DMS114 treated with DMSO at 0.1 percent for 48 hours (cell line): ENCODE results near the gene ADGRD2.

Experiments
- DNase-seq: peaks from one replicate; lab custom pipeline; 2025; ENCODE audit not compliant: unreplicated experiment; lab: John Stamatoyannopoulos, UW

The ADGRD2 gene

DNA sequence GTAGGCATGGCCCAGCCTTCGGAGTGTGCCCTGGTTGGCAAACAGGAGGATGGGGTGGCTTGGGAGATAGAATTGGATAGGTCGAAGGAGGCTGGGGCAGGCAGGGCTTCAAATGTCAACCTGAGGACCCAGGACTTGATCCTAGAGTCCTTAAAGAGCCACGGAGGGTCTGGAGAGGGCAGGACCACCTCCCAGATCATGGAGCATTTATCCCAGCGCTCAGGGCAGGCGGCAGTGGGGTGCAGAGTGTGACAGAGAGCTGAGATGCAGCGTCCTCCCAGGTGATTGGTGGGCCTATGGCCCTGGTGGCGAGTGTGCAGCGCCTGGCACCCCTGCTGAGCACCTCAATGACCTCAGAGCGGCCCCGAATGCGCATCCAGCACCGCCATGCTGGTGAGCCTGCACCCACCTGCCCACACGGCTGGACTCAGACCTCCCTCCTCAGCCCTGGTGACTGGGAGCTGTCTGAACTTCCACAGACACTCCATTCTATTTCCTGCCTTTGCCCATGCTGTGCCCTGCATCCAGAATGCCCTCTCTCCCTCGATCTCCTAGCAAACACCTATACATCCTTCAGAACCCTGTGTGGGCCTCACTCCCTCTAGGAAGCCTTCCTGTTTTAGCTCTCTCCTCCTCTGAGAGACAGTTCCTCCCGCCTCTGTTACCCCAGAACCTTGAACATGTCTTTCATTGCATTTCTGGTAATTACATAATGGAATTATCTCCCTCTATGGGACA, 6.3 kb downstream of the ADGRD2 start:
- no peak for DNase-seq

DNA sequence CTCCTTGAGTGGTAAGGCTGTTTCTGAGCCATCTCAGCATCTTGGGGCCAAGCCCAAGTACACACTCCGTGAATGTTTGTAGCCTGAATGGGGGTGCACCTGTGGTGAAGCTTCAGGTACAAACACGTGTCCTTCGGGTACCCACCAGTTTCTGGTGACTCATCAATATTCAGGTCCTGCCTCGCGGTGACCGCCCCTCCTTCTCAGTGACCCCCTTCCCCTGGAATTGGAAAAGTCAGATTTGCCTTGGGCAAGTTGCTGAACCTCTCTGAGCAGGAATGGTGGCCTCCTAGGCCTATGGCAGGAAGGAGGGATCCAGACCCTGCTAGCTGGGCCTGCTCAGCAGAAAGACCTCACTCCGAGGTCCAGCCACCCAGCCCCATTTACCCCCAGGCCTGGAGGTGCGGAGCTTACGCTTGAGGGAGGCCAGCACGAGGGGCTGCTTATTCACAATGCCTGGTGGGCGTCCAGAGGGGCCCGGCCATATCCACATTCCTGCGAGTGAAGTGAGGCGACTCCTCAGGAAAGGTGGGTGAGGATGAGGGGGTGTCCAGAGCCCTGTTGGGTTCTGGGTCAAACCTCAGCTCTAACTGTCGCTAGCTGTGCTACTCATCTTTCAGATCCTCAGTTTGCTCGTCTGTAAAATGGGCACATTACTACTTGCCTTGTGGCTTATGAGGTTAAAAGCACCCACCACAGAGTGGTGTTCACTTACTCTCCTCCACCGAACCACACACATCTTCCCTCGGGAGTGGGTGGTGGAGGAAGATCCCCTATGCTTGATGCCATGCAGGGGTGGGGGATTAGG, 7.0 kb downstream of the ADGRD2 start:
- no peak for DNase-seq

DNA sequence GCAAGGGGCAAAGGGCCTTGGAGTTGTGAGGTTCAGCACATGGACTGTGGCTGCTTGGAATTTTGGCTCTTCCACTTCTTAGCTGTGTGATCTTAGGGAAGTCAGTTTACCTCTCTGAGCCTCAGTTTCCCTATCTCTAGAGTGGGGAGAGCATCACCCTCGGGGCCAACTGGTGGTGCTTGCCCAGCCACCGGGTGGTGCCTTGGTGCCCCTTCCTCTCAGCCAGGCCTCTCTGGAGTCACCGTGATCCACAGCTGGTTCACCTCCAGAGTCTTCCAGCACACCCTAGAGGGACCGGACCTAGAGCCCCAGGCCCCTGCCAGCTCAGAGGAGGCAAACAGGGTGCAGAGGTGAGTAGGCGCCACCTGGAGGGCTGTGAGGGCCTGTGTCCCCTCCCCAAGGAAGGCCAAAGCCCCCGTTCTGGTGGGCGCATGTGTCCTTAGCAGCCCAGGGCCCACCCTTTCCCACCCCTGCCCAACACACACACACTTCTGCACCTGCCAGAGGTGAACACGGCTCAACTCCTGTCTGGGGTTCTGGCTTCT, 7.7 kb downstream of the ADGRD2 start:
- no peak for DNase-seq

DNA sequence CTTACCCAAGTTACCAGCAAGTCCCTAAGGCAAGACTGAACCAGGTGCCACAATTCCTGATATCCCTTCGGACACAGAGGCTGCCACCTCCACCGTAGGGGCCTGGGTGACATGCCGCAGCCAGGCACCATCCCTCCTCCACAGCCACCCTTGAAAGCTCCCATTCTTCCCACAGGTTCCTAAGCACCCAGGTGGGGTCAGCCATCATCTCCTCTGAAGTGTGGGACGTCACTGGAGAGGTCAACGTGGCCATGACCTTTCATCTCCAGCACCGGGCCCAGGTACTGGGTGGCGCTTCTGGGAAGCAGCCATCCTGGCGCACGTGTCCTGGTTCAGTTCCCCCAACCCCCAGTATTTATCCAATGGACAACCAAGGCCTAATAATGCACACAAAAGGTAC, 8.2 kb downstream of the ADGRD2 start:
- no peak for DNase-seq

DNA sequence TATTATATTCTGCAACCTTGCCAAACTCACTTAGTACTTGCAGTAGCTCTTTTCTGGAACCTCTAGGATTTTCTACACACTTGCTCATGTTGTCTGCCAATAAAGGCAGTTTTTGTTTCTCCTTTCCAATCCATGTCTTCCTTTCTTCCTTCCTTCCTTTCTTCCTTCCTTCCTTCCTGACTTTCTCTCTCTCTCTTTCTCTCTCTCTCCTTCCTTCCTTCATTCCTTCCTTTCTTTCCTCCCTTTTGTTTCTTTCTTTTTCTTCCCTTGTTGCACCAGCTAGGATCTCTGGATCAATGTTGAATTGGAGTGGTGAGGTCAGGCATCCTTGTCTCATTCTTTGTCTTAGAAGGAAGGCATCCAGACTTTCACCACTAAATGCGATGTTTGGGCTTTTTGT, 12.5 kb downstream of the ADGRD2 start:
- no peak for DNase-seq

DNA sequence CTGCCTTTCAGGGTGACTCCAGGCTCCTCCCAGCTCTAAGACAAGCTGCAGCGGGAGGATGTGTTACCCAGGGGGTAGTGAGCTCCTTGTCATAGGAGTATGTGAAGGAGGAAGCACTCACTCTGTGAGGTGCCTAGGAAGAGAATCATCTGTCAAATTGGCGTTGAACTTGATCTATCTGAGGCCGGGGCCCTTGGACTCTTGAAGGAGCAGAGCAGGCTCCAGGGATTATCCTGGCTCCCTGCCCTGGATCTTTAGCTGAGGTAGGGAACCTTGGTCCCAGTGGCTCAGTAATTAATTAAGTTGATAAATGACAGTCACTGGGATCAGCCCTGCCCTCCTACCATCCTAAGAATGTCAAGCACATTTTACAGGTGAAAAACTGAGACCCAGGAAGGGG, 15.5 kb downstream of the ADGRD2 start:
- no peak for DNase-seq

DNA sequence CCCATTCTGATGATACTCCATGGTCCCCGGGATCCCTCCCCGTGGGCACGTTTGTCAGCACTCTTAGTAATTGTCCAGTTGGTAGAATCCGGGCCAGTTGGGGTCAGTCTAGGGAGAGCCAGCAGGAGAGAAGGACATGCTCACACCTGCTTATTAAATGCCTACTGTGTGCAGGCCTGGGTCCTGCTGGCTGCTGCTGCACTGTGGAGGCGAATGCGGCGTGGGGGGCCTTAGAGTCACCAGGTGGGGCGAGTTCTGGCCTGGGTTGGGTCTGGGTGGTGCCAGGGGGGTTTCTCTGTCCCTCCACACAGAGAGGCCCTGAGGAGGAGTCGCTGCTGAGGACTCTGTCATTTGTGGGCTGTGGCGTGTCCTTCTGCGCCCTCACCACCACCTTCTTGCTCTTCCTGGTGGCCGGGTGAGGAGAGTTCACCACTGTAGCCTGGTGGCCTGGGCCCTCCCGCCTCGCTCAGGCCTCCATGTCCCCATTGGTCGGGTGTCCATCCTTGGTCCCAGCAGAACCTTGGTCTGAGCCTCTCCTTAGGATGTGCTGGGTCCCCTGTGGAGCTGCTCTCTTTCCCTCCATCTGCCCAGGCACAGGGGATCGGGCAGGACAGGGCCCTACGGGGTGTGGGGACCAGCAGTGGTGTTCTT, 17.3 kb downstream of the ADGRD2 start:
- DNase-seq: no peak

DNA sequence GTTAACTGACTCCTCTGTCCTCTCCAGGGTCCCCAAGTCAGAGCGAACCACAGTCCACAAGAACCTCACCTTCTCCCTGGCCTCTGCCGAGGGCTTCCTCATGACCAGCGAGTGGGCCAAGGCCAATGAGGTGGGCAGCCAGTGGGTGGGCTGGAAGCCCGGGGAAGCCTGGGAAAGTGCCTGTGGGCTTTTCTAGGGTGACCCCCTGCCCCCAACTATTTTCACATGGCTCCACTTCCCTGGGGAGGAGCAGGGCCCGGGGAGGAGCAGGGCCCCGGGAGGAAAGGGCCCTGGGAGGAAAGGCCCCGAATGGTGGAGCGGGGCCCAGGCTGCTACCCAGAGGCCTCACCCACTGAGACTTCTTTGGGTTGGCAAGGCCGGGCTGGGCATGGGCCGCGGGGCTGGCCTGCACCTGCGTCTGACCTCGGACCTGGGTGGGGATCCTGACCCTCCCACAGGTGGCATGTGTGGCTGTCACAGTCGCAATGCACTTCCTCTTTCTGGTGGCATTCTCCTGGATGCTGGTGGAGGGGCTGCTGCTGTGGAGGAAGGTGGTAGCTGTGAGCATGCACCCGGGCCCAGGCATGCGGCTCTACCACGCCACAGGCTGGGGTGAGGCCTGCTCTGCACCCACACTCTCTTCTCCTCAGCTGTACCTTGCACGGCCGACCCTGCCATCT, 17.9 kb downstream of the ADGRD2 start:
- DNase-seq: no peak

DNA sequence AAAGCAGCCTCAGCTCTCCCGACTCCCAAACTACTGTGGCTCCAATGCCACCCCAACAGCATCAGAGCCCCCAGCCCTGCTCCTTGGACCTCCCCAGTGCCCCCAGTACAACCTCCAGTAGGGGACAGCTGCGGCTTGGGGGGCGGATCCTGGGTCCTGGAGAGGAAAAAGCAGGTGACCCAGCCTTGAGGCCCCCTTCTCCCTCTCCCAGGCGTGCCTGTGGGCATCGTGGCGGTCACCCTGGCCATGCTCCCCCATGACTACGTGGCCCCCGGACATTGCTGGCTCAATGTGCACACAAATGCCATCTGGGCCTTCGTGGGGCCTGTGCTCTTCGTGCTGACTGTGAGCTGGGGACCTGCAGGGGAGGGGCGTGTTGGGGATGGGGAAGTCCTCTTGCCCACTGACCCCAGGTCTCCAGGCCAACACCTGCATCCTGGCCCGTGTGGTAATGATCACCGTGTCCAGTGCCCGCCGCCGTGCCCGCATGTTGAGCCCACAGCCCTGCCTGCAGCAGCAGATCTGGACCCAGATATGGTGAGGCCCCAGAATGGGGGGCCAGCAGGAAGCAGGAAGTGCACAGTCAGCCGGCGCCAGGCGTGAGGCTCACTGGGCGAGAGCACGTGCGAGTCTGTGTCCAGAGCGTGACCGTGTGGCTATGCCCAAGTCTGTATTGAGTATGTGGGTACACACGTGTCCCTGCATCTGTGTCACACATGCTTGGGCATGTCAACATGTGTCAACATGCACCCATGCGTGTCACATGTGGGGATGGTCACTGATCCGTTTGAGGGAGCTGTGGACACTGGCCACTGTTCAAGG, 19.0 kb downstream of the ADGRD2 start:
- DNase-seq: no peak

DNA sequence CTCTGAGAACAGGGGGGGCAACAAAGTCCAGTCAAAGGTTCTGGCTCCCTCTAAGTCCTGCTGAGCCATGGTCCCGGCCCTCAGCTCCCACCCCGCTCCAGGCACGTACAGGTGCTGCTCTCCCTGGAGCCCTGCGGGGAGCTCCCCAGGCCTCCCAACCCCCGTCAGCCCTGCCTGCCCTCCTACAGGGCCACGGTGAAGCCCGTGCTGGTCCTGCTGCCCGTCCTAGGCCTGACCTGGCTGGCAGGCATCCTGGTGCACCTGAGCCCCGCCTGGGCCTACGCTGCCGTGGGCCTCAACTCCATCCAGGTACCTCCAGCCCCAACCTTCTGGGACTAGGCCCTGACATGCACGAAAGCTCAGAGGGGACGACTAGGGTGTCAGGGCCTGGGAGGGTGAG, 20.1 kb downstream of the ADGRD2 start:
- no peak for DNase-seq

DNA sequence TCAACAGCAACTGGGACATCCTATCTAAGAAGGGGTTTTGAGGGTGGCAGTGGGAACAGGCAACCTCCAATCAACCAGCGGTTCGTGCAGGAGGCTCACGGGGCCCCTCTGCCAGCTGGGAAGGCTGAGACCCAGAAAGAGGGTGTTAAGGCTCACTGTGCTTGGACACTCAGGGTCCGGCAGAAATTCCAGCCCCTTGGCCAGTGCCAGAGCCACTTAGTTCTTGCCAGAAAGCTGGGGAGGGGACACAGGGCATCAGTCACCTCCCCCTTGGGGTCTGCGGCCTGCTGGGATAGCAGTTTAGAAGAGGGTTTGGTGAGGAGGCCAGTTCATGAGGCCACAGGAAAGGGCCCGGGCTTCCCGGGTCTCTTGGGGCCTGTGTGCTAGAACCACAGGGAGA, 20.5 kb downstream of the ADGRD2 start:
- DNase-seq: no peak

DNA sequence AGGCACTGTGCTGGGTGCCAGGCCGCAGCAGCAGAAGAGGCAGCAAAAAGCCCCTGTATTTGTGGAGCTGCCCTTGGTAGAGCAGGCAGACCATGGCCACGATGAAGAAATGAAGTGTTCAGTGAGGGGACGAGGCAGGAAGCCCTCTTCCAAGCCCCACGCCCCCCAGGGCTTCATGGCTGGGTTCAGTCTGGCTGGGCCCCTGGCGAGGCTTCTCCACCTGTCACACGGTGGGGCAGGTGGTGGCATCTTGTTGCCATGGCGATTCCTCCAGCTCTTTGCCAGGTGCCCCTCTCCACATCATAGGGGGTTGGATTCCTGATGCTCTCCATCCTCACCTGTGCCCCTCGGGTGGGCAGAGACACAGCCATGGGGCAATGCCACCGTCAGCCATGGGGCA, 21.5 kb downstream of the ADGRD2 start:
- no peak for DNase-seq

DNA sequence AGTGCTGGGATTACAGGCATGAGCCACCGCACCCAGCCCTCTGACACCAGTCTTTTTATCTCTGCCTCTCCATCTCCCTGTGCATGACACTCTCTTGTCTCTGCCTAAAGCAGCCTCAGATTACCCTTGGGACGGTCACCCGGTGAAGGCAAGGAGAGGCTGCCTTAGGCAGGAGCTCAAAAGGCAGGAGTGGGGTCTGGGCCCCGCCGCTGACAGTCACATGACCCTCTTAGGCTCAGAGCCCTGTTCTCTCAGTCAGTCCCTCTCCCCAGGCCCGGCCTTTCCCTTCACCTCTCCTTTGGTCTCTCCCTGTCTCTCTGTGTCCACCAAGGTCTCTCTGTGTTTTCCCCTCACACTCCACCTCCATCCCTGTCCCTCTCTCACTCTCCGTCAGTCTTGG, 22.5 kb downstream of the ADGRD2 start:
- no peak for DNase-seq

DNA sequence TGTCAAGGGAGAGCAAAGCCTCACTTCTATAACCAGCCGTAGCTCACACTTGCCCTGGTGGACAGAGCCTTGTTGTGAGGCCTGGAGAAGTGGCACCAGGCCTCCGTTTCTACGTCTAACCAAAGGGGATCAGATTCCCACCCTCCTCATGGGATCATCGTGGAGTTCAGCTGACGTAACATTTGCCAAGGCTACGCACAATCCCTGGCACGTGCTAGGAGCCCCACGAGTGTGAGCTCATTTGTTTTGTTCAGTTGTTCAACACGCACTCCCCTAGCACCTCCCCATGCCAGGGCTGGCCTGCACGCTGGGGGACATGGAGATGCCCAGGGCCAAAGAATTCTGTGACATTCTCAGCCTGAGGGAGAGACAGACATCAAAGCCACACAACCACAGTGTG, 23.1 kb downstream of the ADGRD2 start:
- DNase-seq: no peak

DNA sequence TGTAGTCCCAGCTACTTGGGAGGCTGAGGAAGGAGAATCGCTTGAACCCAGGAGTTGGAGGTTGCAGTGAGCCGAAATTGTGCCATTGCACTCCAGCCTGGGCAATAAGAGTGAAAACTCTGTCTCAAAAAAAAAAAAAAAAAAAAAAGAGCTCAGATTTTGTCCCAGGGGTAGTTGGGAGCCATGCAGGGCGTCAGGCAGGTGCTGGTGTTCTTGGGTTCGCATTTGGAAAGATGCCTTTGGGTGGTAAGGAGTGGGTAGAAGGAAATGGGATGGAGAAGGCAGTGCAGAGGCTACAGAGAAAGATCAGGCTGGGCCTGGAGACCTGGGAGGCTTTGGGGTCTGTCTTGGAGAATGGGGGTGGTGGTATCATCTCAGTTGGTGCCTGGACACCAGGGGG, 23.9 kb downstream of the ADGRD2 start:
- DNase-seq: no peak

DNA sequence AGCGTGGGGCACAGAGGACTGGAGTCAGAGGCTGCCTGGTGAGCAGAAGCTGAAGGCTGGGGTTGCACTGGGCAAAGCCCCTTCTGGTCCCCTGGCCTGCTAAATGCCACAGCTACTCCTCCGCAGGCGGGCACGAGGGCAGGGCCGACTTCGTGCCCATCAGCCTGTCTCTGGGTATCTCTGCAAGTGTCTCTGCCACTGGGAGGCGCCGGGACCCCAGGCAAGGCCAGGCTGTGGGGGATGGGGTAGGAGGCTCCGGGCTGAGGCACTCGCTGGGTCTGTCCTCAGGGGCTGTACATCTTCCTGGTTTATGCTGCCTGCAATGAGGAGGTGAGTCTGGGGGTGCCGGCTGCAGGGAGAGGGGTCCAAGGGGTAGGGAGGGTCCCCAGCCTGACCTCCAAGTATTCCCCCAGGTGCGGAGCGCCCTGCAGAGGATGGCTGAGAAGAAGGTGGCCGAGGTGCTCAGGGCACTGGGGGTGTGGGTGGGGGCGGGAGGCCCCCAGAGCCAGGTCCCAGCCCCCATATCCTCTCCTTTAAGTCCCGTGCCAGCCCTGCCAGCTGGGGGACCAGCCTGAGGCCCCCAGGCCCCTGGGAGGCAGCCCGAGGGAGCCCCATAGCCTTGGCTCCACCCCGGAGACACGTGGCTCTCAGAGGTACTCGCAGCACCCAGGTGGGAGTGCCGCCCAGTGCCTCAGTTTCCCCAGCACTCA, 25.1 kb downstream of the ADGRD2 start:
- DNase-seq: no peak

DNA sequence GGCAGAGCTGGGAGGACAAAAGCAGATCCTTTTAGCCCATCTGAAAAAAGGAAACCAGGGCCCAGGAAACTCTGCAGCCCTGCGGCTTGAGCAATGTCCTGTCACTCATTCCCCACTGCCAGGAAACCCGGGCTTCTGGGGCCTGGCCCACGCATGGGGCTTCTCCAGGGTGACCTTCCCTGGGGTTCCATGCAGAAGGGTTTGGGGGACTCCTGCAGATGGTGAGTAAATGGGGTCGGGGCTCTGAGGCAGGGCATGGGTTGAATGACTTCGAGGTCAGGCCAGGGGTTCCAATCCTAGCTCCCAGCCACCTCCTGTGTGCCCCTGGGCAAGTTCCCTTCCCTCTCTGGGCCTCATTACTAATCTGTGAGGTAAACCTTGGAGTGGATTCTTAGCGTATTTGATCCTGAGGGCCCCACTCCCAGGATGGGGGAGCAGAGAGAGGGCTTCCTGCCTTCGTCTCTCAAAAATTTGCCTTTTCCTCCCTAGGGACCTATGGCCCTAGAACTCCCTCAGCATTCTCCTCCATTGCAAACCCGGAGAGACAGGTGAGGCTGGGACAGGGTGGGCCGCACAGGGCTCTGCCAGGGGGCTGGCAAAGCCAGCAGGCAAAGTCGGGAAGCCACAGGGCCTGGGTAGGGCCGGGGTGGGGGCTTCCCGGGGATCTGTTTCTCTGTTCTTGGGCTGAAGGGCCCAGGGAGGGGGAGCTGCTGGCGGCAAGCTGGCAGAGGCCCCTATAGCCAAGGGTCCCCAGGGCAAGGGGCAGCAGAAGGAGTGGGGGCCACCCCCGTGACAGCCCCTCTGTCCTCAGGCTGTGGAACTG, 25.8 kb downstream of the ADGRD2 start:
- DNase-seq: no peak

DNA sequence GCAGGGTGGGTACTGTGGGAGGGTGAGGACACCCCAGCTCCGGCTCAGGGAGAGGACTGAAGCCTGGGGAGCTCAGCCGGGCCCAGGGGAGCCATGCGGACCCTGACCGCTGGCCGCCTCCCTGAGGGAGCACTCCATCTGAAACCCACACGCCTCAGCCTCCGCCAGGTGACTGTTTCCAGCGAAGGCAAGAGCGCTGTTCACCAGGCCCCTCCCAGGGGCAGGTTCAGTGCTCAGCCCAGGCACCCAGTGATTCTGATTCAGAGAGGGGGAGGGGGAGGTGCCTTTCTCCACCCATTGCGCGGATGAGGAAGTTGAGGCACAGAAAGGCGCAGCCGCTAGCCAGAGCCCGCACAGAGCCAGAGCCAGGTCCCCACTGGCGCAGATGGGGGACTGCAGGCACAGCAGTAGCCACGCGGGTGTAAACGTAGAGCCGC, 27.0 kb downstream of the ADGRD2 start:
- DNase-seq: no peak
